Measurements from ENCODE around the gene CACNA2D2. TPM values are rescaled to one million over a fixed set of nuclear protein-coding genes. Genes with fewer than 3 reads are reported as not detected.

The CACNA2D2 gene
- total RNA-seq, 1 experiment from 2014 or later, result 0.59 TPM

DNA sequence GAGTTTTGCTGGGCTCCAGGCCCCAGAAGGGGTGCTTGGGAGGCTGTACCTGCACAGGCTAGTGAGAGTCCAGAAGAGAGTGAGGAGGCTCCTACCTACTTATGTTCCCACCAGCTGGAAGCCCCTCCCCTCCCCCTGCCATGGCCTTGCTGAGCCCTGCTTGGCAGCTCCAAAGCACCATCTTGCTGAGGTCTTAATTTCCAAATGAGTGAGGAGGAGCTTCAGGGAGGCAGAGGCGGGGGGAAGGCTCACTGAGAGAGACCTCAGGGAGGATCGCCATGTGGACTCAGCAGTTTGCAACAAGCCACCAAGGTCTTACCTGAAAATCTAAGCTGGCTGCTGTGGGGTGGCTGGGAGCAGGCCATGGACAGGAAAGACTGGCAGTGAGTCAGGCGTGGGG is 8.7 kb upstream of the CACNA2D2 start:
- H3K27ac ChIP-seq (ENCODE audit: low read length), result no peak overlapping the region
- BruUV-seq (replicated peaks), result no TSS peak

DNA sequence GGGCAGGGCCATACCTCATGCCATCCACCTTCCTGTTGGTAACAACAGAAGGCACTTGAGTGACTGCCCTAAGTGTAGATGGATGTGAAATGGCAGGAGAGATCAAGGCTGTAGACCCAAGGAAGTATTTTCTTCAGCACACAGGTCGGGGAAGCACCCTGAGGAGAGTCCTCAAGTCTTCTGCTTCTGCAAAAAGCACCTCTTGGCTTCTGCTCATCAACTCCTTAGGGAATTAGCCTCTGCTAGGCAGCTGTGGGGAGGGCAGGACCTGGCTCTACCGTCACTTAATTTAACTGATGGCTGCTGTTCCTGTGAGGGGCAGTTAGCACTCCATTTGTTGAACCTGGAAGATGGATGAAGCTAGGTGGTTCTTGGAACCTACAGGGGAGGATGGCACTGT is 6.9 kb upstream of the CACNA2D2 start:
- ATAC-seq, result no peak
- no peak overlapping the region for H3K4me3 ChIP-seq (ENCODE audit: low read depth in 2 of 2, low read length in 2 of 2)
- BruUV-seq (replicated peaks), result no TSS peak
- intact Hi-C loops (cut with micrococcal nuclease; ENCODE audit: unreplicated experiment) (no loop called here), in situ Hi-C loops (cut with HindIII; ENCODE audit: low pct_unique_long_range_greater_than_20kb, low sequenced_read_pairs) (no loop called here)
- H3K9me3 ChIP-seq (ENCODE audit: control insufficient read depth, insufficient read depth, low read depth, low read length), result no peaks in the 10 kb centered on the region
- no peak for TF ChIP-seq TCF7L2 (IDR thresholded peaks at IDR 0.05; ENCODE audit: low read depth, low read length)
- TF ChIP-seq, protein P1, sequence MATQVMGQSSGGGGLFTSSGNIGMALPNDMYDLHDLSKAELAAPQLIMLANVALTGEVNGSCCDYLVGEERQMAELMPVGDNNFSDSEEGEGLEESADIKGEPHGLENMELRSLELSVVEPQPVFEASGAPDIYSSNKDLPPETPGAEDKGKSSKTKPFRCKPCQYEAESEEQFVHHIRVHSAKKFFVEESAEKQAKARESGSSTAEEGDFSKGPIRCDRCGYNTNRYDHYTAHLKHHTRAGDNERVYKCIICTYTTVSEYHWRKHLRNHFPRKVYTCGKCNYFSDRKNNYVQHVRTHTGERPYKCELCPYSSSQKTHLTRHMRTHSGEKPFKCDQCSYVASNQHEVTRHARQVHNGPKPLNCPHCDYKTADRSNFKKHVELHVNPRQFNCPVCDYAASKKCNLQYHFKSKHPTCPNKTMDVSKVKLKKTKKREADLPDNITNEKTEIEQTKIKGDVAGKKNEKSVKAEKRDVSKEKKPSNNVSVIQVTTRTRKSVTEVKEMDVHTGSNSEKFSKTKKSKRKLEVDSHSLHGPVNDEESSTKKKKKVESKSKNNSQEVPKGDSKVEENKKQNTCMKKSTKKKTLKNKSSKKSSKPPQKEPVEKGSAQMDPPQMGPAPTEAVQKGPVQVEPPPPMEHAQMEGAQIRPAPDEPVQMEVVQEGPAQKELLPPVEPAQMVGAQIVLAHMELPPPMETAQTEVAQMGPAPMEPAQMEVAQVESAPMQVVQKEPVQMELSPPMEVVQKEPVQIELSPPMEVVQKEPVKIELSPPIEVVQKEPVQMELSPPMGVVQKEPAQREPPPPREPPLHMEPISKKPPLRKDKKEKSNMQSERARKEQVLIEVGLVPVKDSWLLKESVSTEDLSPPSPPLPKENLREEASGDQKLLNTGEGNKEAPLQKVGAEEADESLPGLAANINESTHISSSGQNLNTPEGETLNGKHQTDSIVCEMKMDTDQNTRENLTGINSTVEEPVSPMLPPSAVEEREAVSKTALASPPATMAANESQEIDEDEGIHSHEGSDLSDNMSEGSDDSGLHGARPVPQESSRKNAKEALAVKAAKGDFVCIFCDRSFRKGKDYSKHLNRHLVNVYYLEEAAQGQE (IDR thresholded peaks at IDR 0.05; ENCODE audit: insufficient read depth in 1 of 2, low read depth in 2 of 2, low read length in 1 of 2), result no peak
- no peak for TF ChIP-seq SIN3A (IDR thresholded peaks at IDR 0.05; ENCODE audit: borderline replicate concordance, insufficient read depth, low read depth, low read length)
- no peak for TF ChIP-seq CTCF (IDR thresholded peaks at IDR 0.05)
- TF ChIP-seq POLR2AphosphoS5 (IDR thresholded peaks at IDR 0.05; ENCODE audit: low read depth, low read length), result no peak
- H3K4me1 ChIP-seq (ENCODE audit: control insufficient read depth, insufficient read depth, low read length), result no peaks in the 10 kb centered on the region
- no peak overlapping the region for H3K27ac ChIP-seq (ENCODE audit: low read length)
- CTCF ChIA-PET, result no interaction called here
- no peak for DNase-seq (ENCODE audit: low read depth, low spot score)
- H3K36me3 ChIP-seq (ENCODE audit: control insufficient read depth, insufficient read depth, low read length), result no peaks in the 10 kb centered on the region
- no peaks in the 10 kb centered on the region; the same call in 1 of the 2 replicates for H3K27me3 ChIP-seq (ENCODE audit: control insufficient read depth, insufficient read depth, low read length)
- POLR2A ChIA-PET, result no interaction called here

More for the DNA sequence above, 8.7 kb upstream of the CACNA2D2 start:
- CTCF ChIA-PET, result no interaction called here
- ATAC-seq (no peak), DNase-seq (ENCODE audit: low read depth, low spot score) (no peak)
- intact Hi-C loops (cut with micrococcal nuclease; ENCODE audit: unreplicated experiment), result no loop called here
- Histone ChIP-seq H3K4me3 (ENCODE audit: low read depth in 2 of 2, low read length in 2 of 2) (no peak overlapping the region), H3K9me3 (ENCODE audit: control insufficient read depth, insufficient read depth, low read depth, low read length) (no peaks in the 10 kb centered on the region), H3K4me1 (ENCODE audit: control insufficient read depth, insufficient read depth, low read length) (no peaks in the 10 kb centered on the region), H3K36me3 (ENCODE audit: control insufficient read depth, insufficient read depth, low read length) (no peaks in the 10 kb centered on the region), H3K27me3 (ENCODE audit: control insufficient read depth, insufficient read depth, low read length) (no peaks in the 10 kb centered on the region; the same call in 1 of the 2 replicates)
- no peak for TF ChIP-seq POLR2AphosphoS5 (IDR thresholded peaks at IDR 0.05; ENCODE audit: low read depth, low read length)
- TF ChIP-seq TCF7L2 (IDR thresholded peaks at IDR 0.05; ENCODE audit: low read depth, low read length), result no peak
- no peak for TF ChIP-seq SIN3A (IDR thresholded peaks at IDR 0.05; ENCODE audit: borderline replicate concordance, insufficient read depth, low read depth, low read length)
- TF ChIP-seq CTCF (IDR thresholded peaks at IDR 0.05), result no peak
- TF ChIP-seq, protein P1 (IDR thresholded peaks at IDR 0.05; ENCODE audit: insufficient read depth in 1 of 2, low read depth in 2 of 2, low read length in 1 of 2), result no peak
- POLR2A ChIA-PET, result no interaction called here
- in situ Hi-C loops (cut with HindIII; ENCODE audit: low pct_unique_long_range_greater_than_20kb, low sequenced_read_pairs), result no loop called here
